KMS-11 (cell line): ENCODE results near the gene TMEM43.

Source experiments
- H2AFZ ChIP-seq: fragments of 200-600 bp; sonication (generic); 2 replicates; pipeline ENCODE4 v1.6.1; 2016; ENCODE audit warnings: antibody characterized with exemption, mixed run types, low read depth
- H3K27ac ChIP-seq: fragments of 200-600 bp; sonication (generic); 2 replicates; pipeline ENCODE4 v1.6.1; 2016; ENCODE audit warnings: mild to moderate bottlenecking, mixed run types
- H3K27me3 ChIP-seq: fragments of 200-600 bp; sonication (generic); 2 replicates; pipeline ENCODE4 v1.6.1; 2017; ENCODE audit warnings: mild to moderate bottlenecking, low read depth, mixed run types, moderate library complexity; ENCODE audit not compliant: insufficient read depth
- H3K36me3 ChIP-seq: fragments of 200-600 bp; sonication (generic); 2 replicates; pipeline ENCODE4 v1.6.1; 2017; ENCODE audit warnings: mild to moderate bottlenecking, mixed run types; ENCODE audit not compliant: insufficient read depth
- H3K4me1 ChIP-seq: fragments of 200-600 bp; sonication (generic); 2 replicates; pipeline ENCODE4 v1.6.1; 2016; ENCODE audit warnings: mild to moderate bottlenecking, low read depth, mixed run types; ENCODE audit not compliant: poor library complexity, severe bottlenecking
- H3K4me2 ChIP-seq: fragments of 200-600 bp; sonication (generic); 2 replicates; pipeline ENCODE4 v1.7.0; 2016; ENCODE audit warnings: mild to moderate bottlenecking, mixed run types
- H3K4me3 ChIP-seq: fragments of 200-600 bp; sonication (generic); IDR thresholded peaks from 2 replicates; pipeline ENCODE4 v1.6.1; 2017; ENCODE audit warnings: low read depth, low read length, mixed read lengths; ENCODE audit not compliant: insufficient read depth
- H3K79me2 ChIP-seq: fragments of 200-600 bp; sonication (generic); 2 replicates; pipeline ENCODE4 v1.6.1; 2016; ENCODE audit warnings: low read depth, mixed run types; ENCODE audit not compliant: insufficient read depth
- H3K9ac ChIP-seq: fragments of 200-600 bp; sonication (generic); 2 replicates; pipeline ENCODE4 v1.6.1; 2016; ENCODE audit warnings: mild to moderate bottlenecking, mixed run types
- H4K20me1 ChIP-seq: fragments of 200-600 bp; sonication (generic); 2 replicates; pipeline ENCODE4 v1.6.1; 2016; ENCODE audit warnings: mild to moderate bottlenecking, mixed run types; ENCODE audit not compliant: insufficient read depth
- TF ChIP-seq, protein P1 (sequence below): fragments of 200-600 bp; sonication (generic); conservative IDR thresholded peaks from 2 replicates; pipeline ENCODE4 v1.6.1; 2017; ENCODE audit warnings: low read depth, mild to moderate bottlenecking, antibody characterized with exemption, low read length, moderate library complexity, mixed read lengths

The TMEM43 gene

DNA sequence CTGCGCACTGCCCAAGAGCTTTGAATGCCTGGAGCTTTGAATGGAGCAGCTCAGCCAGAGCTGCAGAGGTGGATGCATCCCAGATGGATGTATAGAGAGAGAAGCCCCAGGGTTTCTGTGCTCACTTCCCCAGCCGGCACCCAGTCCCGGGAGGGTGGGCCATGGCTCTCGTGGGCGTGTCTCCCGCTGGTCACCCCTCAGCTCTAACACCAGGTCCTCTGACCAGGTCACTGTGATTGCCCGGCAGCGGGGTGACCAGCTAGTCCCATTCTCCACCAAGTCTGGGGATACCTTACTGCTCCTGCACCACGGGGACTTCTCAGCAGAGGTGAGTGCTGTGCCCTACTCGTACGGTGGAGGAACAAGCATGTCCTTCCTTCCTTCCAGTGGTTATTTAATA lies 10.7 kb downstream of the TMEM43 start:
- Histone ChIP-seq H3K4me1 (no peaks in the 10 kb centered on the region), H3K36me3 (no peaks in the 10 kb centered on the region), H3K4me2 (no peak overlapping the region), H3K4me3 (no peak overlapping the region), H3K79me2 (no peaks in the 10 kb centered on the region), H4K20me1 (no peaks in the 10 kb centered on the region), H3K27me3 (no peaks in the 10 kb centered on the region), H3K27ac (no peak overlapping the region), H3K9ac (no peak overlapping the region), H2AFZ (no peak overlapping the region)
- TF ChIP-seq, protein P1, sequence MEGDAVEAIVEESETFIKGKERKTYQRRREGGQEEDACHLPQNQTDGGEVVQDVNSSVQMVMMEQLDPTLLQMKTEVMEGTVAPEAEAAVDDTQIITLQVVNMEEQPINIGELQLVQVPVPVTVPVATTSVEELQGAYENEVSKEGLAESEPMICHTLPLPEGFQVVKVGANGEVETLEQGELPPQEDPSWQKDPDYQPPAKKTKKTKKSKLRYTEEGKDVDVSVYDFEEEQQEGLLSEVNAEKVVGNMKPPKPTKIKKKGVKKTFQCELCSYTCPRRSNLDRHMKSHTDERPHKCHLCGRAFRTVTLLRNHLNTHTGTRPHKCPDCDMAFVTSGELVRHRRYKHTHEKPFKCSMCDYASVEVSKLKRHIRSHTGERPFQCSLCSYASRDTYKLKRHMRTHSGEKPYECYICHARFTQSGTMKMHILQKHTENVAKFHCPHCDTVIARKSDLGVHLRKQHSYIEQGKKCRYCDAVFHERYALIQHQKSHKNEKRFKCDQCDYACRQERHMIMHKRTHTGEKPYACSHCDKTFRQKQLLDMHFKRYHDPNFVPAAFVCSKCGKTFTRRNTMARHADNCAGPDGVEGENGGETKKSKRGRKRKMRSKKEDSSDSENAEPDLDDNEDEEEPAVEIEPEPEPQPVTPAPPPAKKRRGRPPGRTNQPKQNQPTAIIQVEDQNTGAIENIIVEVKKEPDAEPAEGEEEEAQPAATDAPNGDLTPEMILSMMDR, result no peak

DNA sequence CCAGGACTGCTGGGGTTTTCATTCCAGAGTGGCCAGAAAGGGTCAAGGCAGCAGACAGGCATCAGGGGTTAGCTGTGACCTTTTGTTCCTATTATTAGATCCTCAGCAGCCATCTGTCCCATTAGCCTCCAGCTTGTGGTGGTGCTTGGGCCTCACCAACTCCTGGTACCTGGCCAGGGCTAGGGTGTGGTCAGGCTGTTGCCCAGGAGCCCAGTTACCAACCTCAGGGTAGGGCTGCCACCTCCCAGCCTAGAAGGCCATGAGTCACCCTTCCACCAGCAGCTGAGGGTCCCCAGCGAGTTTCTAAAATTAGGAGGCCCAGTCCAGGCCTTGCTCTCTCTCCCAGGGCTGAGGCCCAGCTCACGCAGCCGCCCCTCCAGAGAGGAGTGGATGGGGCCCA lies 12.2 kb downstream of the TMEM43 start:
- Histone ChIP-seq H2AFZ (no peak overlapping the region), H3K9ac (no peak overlapping the region), H3K36me3 (no peaks in the 10 kb centered on the region), H4K20me1 (no peaks in the 10 kb centered on the region), H3K4me1 (no peaks in the 10 kb centered on the region), H3K4me3 (no peak overlapping the region), H3K27ac (no peak overlapping the region), H3K79me2 (no peaks in the 10 kb centered on the region), H3K4me2 (no peak overlapping the region), H3K27me3 (no peaks in the 10 kb centered on the region)
- TF ChIP-seq, protein P1, result no peak

DNA sequence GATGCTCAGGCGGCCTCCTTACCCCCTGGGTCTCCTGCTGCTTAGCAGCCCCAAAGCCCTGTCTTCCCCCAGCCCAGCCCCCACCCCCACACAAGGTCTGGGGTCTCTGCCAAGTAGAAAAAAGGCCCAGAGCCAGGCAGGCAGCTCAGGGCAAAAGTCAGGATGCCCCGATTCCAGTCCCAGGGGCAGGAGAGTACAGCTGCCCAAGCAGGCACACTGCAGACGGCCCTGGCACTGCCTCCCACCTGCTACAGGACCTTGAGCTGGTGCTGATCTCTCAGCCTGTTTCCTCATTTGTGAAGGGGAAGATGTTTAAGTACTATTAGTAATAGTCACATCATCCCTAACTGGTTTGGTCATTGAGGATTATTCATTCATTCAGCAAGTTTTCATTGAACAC lies 12.6 kb downstream of the TMEM43 start:
- Histone ChIP-seq H3K9ac (no peak overlapping the region), H3K27me3 (no peaks in the 10 kb centered on the region), H3K36me3 (no peaks in the 10 kb centered on the region), H4K20me1 (no peaks in the 10 kb centered on the region), H3K79me2 (no peaks in the 10 kb centered on the region), H3K4me3 (no peak overlapping the region), H3K4me2 (no peak overlapping the region), H3K4me1 (no peaks in the 10 kb centered on the region), H2AFZ (no peak overlapping the region), H3K27ac (no peak overlapping the region)
- TF ChIP-seq, protein P1, result no peak

DNA sequence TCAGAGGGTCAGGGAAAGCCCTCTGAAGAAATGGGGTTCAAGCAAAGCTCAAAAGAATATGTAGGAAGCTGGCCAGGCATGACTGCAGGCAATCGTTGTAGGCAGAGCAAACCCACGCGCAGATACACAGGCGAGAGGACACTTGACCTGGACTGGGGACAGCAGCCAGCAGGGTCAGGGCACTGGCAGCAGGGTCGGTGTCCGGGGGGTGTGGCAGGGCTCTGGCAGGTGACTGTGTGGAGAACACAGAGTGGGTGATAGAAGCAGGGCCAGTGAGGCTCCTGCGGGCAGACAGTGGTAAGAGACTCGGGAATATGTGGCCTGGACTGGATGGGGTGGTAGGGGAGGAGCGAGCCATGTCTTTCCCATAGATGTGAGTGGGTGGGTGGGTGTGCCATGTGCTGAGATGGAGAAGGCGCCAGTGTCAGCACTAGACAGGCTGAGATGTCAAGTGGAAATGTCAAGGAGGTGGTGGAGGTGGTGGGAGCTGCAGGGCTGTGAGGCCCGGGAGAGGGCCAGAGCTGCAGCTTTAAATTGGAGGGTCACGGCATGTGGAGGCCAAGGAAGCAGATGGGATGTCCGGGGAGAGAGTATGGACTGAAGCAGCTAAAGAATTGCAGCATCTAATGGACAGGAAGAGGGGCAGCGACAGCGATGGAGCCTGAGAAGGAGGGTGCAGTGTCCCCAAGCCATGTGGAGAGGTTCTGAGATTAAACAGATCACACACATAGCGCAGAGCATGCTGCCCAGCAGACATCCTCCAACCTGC lies 13.4 kb downstream of the TMEM43 start:
- Histone ChIP-seq H2AFZ (no peak overlapping the region), H3K36me3 (no peaks in the 10 kb centered on the region), H3K27me3 (no peaks in the 10 kb centered on the region), H3K9ac (no peak overlapping the region), H3K79me2 (no peaks in the 10 kb centered on the region), H3K4me2 (no peak overlapping the region), H4K20me1 (no peaks in the 10 kb centered on the region), H3K4me3 (no peak overlapping the region), H3K27ac (no peak overlapping the region), H3K4me1 (peaks cover 4% of the 10 kb centered on the region)
- TF ChIP-seq, protein P1, result no peak
